HG02588 (cell line): ENCODE results near the gene AUNIP.

Experiments
- ATAC-seq: cut with Tn5 transposase; IDR thresholded peaks from one replicate; pipeline ENCODE4 v1.9.1; 2021; ENCODE audit warnings: mild to moderate bottlenecking, moderate library complexity; ENCODE audit not compliant: unreplicated experiment

Gene AUNIP

GRCh38 chr1:25813071-25813733, 46.1 kb downstream of the AUNIP start:
- ATAC-seq = no peak

GRCh38 chr1:25811384-25812082, 47.7 kb downstream of the AUNIP start:
- ATAC-seq = no peak

DNA sequence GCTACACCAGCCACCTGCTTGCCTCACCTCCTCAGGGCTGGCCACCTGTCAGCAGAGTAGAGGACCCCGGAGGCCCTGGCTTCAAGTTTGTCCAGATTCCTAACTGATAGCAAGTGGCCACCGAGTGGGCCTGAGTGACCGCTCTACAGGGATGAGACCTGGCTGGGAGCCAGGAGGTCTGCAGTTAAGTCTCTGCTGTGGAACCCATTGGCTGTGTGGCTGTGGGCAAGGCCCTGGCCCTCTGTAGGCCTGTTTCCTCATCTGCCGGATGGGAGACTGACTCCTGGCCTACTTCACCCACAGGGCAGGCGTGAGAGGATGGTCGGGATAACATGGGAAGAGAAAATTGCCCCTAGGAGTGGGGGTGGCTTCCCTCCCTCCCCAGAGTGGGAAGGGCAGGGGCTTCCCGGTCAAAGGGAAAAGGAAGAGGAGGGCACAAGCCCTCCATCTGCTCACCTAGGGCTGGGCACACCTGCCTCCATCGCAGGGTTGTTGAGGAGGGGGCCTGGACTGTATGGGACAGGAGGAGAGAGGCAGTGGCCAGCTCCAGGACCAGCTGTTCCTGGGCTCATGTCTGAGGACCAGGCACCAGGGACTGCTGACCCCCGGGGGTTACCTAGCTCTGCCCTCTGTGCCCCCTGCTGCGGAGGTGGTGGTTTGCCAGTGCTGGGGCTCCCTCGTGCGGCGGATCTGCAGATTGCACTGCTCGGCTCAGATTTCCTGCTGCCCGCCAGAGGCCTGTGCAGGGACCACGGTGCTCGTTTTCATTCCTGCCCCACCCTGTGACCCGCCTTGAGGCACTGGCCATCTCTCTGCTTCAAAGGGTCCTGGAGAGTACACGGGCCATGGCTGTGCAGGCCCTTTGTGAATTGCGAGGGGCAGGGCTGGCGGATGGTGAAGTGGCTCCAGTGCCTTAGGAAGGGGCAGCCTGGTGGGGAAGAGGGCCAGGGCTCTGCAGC, 48.6 kb downstream of the AUNIP start:
- no peak for ATAC-seq

DNA sequence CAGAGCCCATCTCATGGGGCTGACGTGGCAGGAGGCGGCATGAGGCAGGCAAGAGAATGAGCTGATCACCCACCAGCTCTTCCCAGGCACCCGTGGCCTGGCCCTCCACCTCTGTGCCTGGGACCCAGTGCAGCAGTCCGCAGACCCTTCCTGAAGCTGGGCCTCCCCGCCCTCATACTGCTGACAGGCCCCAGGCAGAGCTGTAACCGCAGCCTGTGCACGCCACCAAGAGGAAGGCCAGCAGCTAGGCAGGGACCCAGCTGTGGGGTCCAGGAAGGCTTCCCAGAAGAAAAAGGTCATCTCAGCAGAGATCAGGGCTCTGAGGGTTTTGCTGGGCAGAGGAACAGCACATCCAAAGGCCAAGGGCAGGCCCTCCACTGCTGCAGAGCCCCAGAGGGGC, 49.3 kb downstream of the AUNIP start:
- ATAC-seq = no peak

GRCh38 chr1:25809283-25809926, 49.9 kb downstream of the AUNIP start:
- no peak for ATAC-seq

GRCh38 chr1:25808481-25809244, 50.6 kb downstream of the AUNIP start:
- no peak for ATAC-seq

- no peak for ATAC-seq
Measured at GRCh38 chr1:25807480-25808390, 51.5 kb downstream of the AUNIP start.

- no peak for ATAC-seq
Measured at GRCh38 chr1:25806418-25806817, 52.8 kb downstream of the AUNIP start.

DNA sequence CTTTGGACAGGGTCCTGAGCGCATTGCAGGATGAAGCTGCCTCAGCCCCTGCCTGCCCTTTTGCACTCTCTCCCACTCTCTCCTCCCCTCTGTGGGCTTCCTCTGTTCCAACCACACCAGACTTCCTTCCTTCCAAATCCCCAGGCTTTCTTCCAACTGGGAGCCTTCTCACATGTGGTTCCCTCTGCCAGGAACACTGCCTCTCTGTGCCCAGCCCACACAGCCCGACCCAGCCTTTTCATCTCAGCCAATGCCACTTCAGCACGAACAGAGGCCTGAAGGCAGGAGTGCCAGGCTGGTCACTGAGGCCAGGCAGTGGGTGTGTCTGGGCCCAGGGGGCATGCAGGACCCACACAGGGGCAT, 53.4 kb downstream of the AUNIP start:
- ATAC-seq = no peak

GRCh38 chr1:25804964-25805862, 54.0 kb downstream of the AUNIP start:
- no peak for ATAC-seq

- no peak for ATAC-seq
Measured at GRCh38 chr1:25804244-25804963, 54.9 kb downstream of the AUNIP start.

GRCh38 chr1:25803368-25803767, 55.9 kb downstream of the AUNIP start:
- ATAC-seq = no peak

- no peak for ATAC-seq
Measured at GRCh38 chr1:25802915-25803314, 56.3 kb downstream of the AUNIP start.

GRCh38 chr1:25800703-25801377, 58.4 kb downstream of the AUNIP start:
- no peak for ATAC-seq

GRCh38 chr1:25799935-25800702, 59.1 kb downstream of the AUNIP start, which contains the start of gene SELENON:
SELENON (plus strand) TSS chr1:25800193; CDS start chr1:25800231, 38 bp downstream.
- ATAC-seq = no peak

- ATAC-seq = no peak
Measured at GRCh38 chr1:25799352-25799934, 59.8 kb downstream of the AUNIP start.
